K562 (cell line): ENCODE data around the gene CDHR2. TPM values are rescaled to one million over a fixed set of nuclear protein-coding genes. Genes with fewer than 3 reads are reported as not detected.

ENCODE experiments used
- CBFA2T2 ChIP-seq: fragments of 450-650 bp; conservative IDR thresholded peaks from 2 replicates; pipeline ENCODE4 v1.6.1; 2017; ENCODE audit warnings: mild to moderate bottlenecking
- LEF1 ChIP-seq: fragments of 450-650 bp; IDR thresholded peaks from 2 replicates; pipeline ENCODE4 v1.6.1; 2016; ENCODE audit warnings: mild to moderate bottlenecking
- RFX1 ChIP-seq: fragments of 450-650 bp; IDR thresholded peaks from 2 replicates; pipeline ENCODE4 v1.6.1; 2016; ENCODE audit warnings: mild to moderate bottlenecking, moderate library complexity
- polyA plus RNA-seq, 8 experiments: library from polyadenylated mRNA; depleted of rRNA in 4 of 8; stranded (reverse) in 5 of 8; unstranded in 3 of 8; fragments of >200 nt; fragmentation: Nextera tagmentation in 2 of 8; fragmentation: Illumina TruSeq in 1 of 8; extraction: Ambion mirVana in 2 of 8; extraction: Trizol in 1 of 8; gene quantifications; 2 replicates each; pipeline versions ENCODE4 v1.2.1 to v1.2.3, GENCODE V29; 2011 to 2014; ENCODE audit warnings: inconsistent platforms in 1 of 8, missing spikeins in 1 of 8
- total RNA-seq, 7 experiments: library from RNA; depleted of rRNA in 6 of 7; stranded (reverse); fragments of >200 nt in 6 of 7; fragmentation: Illumina TruSeq in 2 of 7; extraction: Trizol in 2 of 7; gene quantifications; 2 replicates each; pipeline versions ENCODE4 v1.2.1 to v1.2.3, GENCODE V29; 2011 to 2021; ENCODE audit warnings: low replicate concordance in 1 of 7
- TF ChIP-seq, protein P1 (sequence below): fragments of 450-650 bp; IDR thresholded peaks from one replicate; pipeline ENCODE4 v1.6.1; 2018; ENCODE audit warnings: mild to moderate bottlenecking, moderate library complexity; ENCODE audit not compliant: partially characterized antibody
- TF ChIP-seq, protein P2 (sequence below): sonication (generic); formaldehyde crosslinking; IDR thresholded peaks from 2 replicates; pipeline ENCODE4 v1.8.0; 2022; ENCODE audit warnings: mild to moderate bottlenecking, missing genetic modification reagents
- TF ChIP-seq, protein P3 (sequence below): IDR thresholded peaks from 2 replicates; pipeline ENCODE4 v1.6.1; 2016; ENCODE audit warnings: missing genetic modification characterization, missing compliant biosample characterization

Gene CDHR2
- total and polyA plus RNA-seq, 9 of the 15 experiments (the other 6 are each of a cell fraction or from before 2014, with no cell fraction given) = 0.01 to 0.62 (median 0.09) TPM; not detected in 2

DNA sequence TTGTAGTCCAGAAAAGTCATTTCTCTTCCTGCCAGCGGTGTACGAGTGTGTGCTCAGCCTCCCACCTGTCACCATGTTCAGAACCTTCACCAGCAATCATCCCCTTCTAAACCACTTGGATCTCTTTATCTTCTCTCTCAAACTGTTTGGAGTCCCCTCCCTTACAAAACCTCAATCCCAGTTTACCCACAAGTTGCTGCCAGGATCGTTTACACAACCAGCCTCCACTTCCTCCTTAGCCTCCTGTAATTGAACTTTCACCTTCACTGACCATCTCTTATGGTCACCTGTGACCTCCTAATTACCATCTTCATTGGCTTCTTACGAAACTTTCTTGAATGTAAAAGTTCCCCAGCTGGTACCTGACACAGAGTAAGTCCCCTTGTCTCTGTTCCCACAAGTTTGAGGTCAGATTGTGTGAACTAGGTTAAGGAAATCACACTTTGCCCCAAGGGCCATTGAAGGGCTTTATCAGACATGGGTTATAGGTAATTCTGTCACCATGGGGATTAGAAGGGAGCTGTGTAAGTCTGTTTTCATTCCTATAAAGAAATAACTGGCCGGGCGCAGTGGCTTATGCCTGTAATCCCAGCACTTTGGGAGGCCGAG is 32.0 kb upstream of the CDHR2 start (continued):
- TF ChIP-seq, protein P1, sequence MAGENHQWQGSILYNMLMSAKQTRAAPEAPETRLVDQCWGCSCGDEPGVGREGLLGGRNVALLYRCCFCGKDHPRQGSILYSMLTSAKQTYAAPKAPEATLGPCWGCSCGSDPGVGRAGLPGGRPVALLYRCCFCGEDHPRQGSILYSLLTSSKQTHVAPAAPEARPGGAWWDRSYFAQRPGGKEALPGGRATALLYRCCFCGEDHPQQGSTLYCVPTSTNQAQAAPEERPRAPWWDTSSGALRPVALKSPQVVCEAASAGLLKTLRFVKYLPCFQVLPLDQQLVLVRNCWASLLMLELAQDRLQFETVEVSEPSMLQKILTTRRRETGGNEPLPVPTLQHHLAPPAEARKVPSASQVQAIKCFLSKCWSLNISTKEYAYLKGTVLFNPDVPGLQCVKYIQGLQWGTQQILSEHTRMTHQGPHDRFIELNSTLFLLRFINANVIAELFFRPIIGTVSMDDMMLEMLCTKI = no peak
- TF ChIP-seq, protein P2, sequence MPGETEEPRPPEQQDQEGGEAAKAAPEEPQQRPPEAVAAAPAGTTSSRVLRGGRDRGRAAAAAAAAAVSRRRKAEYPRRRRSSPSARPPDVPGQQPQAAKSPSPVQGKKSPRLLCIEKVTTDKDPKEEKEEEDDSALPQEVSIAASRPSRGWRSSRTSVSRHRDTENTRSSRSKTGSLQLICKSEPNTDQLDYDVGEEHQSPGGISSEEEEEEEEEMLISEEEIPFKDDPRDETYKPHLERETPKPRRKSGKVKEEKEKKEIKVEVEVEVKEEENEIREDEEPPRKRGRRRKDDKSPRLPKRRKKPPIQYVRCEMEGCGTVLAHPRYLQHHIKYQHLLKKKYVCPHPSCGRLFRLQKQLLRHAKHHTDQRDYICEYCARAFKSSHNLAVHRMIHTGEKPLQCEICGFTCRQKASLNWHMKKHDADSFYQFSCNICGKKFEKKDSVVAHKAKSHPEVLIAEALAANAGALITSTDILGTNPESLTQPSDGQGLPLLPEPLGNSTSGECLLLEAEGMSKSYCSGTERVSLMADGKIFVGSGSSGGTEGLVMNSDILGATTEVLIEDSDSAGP (CRISPR knock-in tag) = no peak
- TF ChIP-seq LEF1 (no peak), CBFA2T2 (peak; percentile 21; the same call in 1 of the 2 replicates), RFX1 (no peak)
- TF ChIP-seq, protein P3, sequence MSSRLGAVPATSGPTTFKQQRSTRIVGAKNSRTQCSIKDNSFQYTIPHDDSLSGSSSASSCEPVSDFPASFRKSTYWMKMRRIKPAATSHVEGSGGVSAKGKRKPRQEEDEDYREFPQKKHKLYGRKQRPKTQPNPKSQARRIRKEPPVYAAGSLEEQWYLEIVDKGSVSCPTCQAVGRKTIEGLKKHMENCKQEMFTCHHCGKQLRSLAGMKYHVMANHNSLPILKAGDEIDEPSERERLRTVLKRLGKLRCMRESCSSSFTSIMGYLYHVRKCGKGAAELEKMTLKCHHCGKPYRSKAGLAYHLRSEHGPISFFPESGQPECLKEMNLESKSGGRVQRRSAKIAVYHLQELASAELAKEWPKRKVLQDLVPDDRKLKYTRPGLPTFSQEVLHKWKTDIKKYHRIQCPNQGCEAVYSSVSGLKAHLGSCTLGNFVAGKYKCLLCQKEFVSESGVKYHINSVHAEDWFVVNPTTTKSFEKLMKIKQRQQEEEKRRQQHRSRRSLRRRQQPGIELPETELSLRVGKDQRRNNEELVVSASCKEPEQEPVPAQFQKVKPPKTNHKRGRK (tag) = no peak
